DMS53 treated with DMSO at 0.1 percent for 48 hours (cell line): Measurements from ENCODE around the gene IKBKG.
"Not testable (repeated sequence)": the region's sequence is repeated elsewhere in the genome, so short reads cannot be mapped to it uniquely, and the experiment has no call there.

Source experiments
- DNase-seq: peaks from one replicate; lab custom pipeline; 2025; ENCODE audit not compliant: unreplicated experiment; lab: John Stamatoyannopoulos, UW

Gene IKBKG

DNA sequence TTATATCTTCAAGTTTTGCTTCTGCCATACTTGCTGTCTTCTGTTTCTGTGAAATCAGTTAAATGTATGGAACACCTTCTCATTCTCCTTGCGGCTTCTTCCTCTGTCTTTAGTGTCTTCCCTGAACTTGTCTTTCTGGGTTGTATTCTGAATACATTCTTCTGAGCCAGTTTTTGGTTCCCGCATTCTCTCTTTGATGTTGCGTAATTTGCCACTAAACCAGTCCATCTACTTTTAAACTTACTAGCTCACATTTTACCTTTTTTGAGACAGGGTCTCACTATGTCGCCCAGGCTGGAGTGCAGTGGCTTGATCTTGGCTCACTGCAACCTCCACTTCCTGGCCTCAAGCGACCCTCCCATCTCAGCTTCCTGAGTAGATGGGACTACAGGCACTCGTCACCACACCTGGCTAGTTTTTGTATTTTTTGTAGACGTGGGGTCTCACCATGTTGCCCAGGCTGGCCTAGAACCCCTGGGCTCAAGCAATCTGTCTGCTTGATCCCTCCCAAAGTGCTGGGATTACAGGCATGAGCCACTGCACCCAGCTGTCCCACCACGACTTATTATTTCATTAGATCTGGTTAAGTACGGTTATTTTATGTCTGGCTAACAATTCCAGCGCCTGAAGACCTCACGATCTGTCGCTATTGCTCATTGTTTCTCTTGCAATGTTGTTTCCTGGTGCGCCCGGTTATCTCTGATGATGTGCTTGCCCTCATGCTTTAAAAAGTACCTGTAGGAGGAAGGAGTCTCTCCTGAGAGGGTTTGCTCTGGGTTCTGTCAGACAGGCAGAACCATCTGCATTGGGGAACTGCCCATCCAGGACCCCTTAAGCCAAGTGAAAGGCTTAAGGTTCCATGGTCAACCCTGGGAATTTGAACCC lies 21.6 kb upstream of the IKBKG start:
- no peak for DNase-seq

GRCh38 chrX:154526901-154527675 lies 20.3 kb upstream of the IKBKG start:
- DNase-seq = peak; percentile 81

- no peak for DNase-seq
These were observed 18.2 kb upstream of the IKBKG start for GRCh38 chrX:154529206-154529612.

GRCh38 chrX:154530286-154530685 lies 17.1 kb upstream of the IKBKG start:
- no peak for DNase-seq

DNA sequence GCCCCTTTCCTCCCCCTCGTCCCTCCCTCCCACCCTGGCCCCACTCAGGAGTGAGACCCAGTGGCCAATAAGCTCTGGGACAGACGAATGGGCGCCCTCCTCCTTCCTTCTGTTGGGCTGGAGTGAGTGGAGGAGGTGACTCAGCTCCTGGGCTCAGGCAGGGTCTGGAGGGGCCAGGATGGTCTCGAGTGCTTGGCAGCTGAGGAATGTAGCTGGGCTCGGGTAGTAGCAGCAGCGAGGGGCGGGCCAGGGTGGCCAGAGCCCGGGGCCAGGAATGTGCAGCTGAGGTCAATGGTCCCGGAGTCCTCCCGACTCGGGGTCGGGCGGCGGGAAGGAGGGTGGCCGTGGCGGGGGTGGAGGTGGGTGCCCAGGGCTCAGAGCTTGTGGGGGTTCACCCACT lies 15.8 kb upstream of the IKBKG start:
- no peak for DNase-seq

DNA sequence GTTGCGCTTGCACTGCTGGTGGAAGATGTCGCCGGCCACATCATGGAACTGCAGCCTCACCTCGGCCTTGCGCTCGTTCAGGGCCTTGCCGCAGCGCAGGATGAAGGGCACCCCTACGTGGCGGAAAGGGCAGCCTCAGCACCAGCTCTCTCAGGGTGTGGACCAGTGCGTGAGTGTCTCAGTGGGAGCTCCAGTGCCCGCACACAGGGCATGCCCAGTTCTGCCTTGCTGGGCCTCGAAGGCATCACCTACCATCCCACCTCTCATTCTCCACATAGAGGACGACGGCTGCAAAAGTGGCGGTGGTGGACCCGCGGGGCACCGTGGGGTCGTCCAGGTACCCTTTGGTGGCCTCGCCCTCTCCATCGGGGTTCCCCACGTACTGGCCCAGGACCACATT lies 14.7 kb upstream of the IKBKG start:
- DNase-seq = no peak

GRCh38 chrX:154534526-154535322 lies 12.7 kb upstream of the IKBKG start:
- DNase-seq = peak; percentile 61

GRCh38 chrX:154535892-154536291 lies 11.5 kb upstream of the IKBKG start:
- no peak for DNase-seq

DNA sequence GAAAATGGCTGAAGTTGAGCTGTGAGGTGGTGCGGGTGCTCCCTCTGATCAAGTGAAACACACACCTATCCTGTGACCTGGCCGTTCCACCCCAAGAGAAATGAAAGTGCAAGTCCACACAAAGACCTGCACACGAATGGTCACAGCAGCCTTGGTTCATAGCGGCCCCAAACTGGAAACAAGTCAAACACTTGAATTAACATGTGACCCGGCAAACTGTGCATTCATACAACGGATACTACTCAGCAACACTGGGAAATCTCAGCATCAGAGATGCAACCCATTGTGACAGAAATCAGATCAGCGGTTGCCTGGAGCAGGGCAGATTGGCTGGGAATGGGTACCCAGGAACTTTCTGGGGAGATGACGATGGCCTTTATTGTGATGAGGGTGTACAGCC lies 8.3 kb upstream of the IKBKG start:
- peak; percentile 33 for DNase-seq

GRCh38 chrX:154540365-154540764 lies 7.1 kb upstream of the IKBKG start:
- DNase-seq = not testable (repeated sequence)

- DNase-seq = peak; percentile 40
These were observed 6.4 kb upstream of the IKBKG start for GRCh38 chrX:154540897-154541535.

DNA sequence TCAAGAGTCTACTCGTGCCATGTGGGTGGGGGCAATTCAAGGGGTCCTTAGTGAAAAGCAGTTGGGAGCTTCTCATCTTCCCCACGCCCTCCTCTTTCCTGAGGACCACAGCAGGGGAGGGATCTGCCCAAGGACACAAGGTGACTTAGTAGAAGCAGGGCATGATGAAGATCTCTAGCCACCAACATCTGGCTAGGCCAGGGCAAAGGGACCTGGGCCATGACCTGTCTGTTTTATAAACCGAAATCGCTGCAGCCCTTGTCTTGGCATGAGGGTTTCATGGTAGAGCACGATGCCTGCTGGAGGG lies 5.9 kb upstream of the IKBKG start:
- DNase-seq = no peak

DNA sequence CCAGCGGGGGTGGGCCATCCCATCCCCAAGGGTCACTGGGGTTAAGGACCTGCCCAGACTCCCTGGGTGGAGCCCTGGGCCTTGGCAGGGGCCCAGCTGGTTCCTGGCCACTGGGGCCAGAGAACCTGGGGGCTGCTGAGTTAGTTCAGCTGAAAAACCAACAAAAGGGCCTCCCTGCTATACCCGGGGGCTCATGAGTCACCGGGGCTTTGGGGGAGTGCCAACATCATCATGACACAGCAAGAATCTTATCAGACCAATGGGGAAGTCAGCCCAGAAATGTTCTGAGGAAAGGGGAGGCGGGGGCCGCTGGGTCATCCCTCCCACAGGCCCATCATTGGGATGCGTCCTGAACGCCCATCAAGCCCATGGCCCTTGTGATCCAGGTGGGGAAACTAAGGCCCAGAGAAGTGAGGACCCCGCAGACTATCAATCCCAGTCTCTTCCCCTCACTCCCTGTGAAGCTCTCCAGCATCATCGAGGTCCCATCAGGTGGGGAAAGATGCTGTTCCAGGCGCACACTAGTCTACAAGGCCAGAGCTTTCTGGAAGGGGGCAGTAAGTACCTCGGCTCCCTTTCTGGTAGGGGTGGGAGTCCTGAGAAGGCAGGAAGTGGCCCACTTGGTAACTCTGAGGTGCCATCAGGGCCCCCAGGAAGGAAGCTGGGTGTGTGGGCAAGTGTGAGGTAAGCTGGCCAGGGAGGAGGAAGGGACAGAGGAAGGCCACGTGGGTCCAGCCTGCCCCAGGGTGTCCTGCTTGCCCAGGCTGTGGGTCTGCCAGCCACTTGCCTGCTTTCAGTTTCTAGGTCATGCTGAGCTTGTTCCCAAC lies 5.3 kb upstream of the IKBKG start:
- no peak for DNase-seq

DNA sequence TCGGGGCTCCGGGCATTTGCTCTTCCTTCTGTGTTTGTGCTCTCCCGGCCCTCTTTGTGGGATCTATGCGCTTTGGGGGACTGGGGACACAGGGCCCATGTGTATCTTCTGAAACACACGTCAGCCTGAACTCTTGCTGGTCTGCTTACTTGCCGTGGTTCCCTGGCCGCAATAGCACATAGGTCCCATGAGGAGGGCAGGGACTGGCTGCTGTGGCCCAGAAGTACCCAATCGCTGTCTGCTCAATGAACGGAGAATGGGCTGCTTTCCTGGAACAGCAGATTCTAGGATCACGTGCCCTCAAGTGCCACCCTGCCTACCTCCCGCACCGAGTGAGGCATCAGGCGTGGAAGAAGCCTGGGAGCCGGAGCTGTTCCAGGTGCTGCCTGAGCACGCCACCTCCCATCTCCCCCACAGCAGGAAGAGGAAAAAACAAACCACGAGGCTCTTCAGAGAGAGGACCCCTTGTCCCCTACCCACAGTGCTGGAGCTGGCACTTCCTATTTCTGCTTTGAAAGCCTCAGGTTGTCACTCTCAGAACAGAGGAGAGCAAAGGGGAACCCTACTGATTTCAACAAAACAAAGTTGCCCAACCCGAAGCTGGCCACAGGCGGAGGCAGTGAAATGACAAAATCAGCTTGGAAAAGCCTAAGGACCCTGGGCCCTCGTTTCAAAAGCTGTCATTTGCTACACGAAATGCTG lies 4.5 kb upstream of the IKBKG start:
- peak; percentile 50 for DNase-seq

DNA sequence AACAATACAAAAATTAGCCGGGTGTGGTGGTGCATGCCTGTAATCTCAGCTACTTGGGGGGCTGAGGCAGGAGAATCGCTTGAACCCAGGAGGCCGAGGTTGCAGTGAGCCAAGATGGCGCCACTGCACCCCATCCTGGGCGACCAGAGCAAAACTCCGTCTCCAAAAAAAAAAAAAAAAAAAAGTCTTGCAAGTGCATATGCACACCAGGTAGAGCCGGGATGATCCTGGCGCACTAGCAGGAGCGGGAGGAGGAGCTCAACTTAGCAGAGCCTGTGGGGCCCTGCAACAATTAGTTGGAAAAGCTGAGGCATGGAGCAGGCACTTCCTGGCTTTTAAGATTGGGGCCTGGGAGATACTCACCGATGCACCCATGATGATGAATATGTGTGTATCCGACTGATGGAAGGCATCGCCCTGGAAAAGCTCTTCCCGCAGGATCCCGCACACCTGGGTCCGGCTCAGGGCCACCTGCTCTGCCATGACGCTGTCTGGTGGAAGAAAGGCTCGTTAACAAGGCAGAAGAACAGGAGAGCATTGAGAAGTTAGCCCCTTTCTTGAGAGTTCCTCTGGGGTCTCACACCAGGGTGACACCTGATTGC lies 1.6 kb upstream of the IKBKG start:
- DNase-seq = no peak

- DNase-seq = peak; percentile 56
These were observed 821 bp upstream of the IKBKG start, which contains the start of gene G6PD for GRCh38 chrX:154546354-154547244. Gene G6PD (minus strand): TSS chrX:154546846. CDS start chrX:154546155, 691 bp downstream.

DNA sequence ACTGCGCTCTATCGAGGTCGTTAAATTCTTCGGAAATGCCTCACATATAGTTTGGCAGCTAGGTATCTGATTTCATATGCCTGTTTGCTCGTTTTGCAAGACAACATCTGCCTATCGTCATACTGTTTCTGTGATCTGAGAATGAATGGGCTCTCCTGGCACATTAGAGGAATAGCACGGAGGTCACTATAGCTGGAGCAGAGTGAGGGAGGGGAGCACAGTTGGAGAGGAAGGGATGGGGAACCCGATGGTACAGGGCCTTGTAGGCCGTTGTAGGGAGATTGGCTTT lies 552 bp downstream of the IKBKG start:
- DNase-seq = no peak

DNA sequence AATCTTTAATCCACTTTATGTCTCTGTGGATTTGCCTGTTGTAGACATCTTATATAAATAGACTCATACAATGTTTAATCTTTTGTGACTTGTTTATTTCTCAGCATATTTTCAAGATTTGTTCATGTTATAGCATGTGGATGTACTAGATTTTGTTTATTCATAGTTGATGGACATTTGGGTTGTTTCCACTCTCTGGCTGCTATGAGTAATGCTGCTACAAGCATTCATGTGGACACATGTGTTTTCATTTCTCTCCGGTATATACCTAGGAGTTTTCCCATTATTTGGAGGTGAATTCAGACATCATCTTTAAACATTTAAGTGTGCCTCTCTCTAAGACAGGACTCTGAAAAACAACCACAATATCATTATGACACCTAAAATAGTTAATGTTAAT lies 2.3 kb downstream of the IKBKG start:
- no peak for DNase-seq
